HepG2 (cell line): Measurements from ENCODE around the gene LUZP2. TPM values are rescaled to one million over a fixed set of nuclear protein-coding genes. Genes with fewer than 3 reads are reported as not detected.

Experiments used
- ATAC-seq: fragments of 200-7000 bp; cut with Tn5 transposase; 3 replicates; pipeline ENCODE4 v1.9.1; 2020; ENCODE audit warnings: mild to moderate bottlenecking, moderate library complexity
- BruUV-seq: library from RNA; stranded (reverse); fragments of 400-500 nt; replicated peaks from 2 replicates; lab custom pipeline; 2021; lab: Mats Ljungman, UMichigan
- CTCF ChIA-PET: fragments of 300-600 bp; formaldehyde crosslinking; extraction: SDS; loops from one replicate; lab custom pipeline; 2021; ENCODE audit warnings: low total read pairs, inconsistent platforms, low intra/inter-chr PET ratio; lab: Yijun Ruan, JAX
- POLR2A ChIA-PET: fragments of 350-600 bp; sonication (Branson Sonifier 250); formaldehyde crosslinking; loops from one replicate; lab custom pipeline; 2020; ENCODE audit warnings: antibody characterized with exemption, inconsistent platforms; lab: Yijun Ruan, JAX
- DNase-seq: peaks from one replicate; pipeline ENCODE4 v3.0.0-alpha.2; 2015; ENCODE audit warnings: low spot score
- FAIRE-seq: peaks from 3 replicates; lab custom pipeline; 2011; peaks lifted over from hg19 to GRCh38; lab: Jason Lieb, UNC
- H2AFZ ChIP-seq: one replicate; pipeline ENCODE4 v1.6.1; 2011; ENCODE audit warnings: low read length, inconsistent platforms
- H3K27ac ChIP-seq: fragments of 300-600 bp; 3 replicates; pipeline ENCODE4 v1.8.0; 2011; ENCODE audit warnings: mixed run types, mild to moderate bottlenecking, mixed read lengths, low read length, inconsistent platforms; ENCODE audit not compliant: insufficient read depth; ENCODE audit errors: extremely low read length
- H3K27me3 ChIP-seq, 2 experiments: fragments of 200-600 bp in 1 of 2; 2 replicates in 1 of 2; 3 replicates in 1 of 2; pipeline versions ENCODE4 v1.6.0 to v1.8.0; 2011; ENCODE audit warnings: low read length in 2 of 2, mild to moderate bottlenecking in 2 of 2, moderate library complexity in 2 of 2, inconsistent platforms in 1 of 2; ENCODE audit not compliant: insufficient read depth in 2 of 2, control insufficient read depth in 1 of 2
- H3K36me3 ChIP-seq, 2 experiments: fragments of 200-600 bp in 1 of 2; replicated peaks in 1 of 2; 2 replicates in 1 of 2; 3 replicates in 1 of 2; pipeline versions ENCODE4 v1.5.1 to v1.8.0; 2011; ENCODE audit warnings: low read length in 2 of 2, inconsistent platforms in 1 of 2; ENCODE audit not compliant: insufficient read depth in 2 of 2, control insufficient read depth in 1 of 2
- H3K4me1 ChIP-seq: 2 replicates; pipeline ENCODE4 v1.5.1; 2012; ENCODE audit warnings: low read length, inconsistent platforms; ENCODE audit not compliant: insufficient read depth
- H3K4me2 ChIP-seq: 2 replicates; pipeline ENCODE4 v1.6.0; 2011; ENCODE audit warnings: low read depth, low read length, inconsistent platforms
- H3K4me3 ChIP-seq, 3 experiments: fragments of 200-600 bp in 1 of 3; sonication (generic), shearing (Covaris generic) in 1 of 3; replicated peaks in 1 of 3; 2 replicates each; pipeline ENCODE4 v1.5.1; 2011 to 2016; ENCODE audit warnings: low read length in 3 of 3, inconsistent platforms in 2 of 3, low read depth in 2 of 3, mild to moderate bottlenecking in 2 of 3, control low read depth in 1 of 3, mixed read lengths in 1 of 3; ENCODE audit not compliant: insufficient read depth in 1 of 3
- H3K79me2 ChIP-seq: one replicate; pipeline ENCODE4 v1.6.1; 2011; ENCODE audit warnings: low read length, inconsistent platforms; ENCODE audit not compliant: insufficient read depth
- H3K9ac ChIP-seq: 2 replicates; pipeline ENCODE4 v1.6.0; 2011; ENCODE audit warnings: mild to moderate bottlenecking, low read depth, low read length, inconsistent platforms; ENCODE audit not compliant: insufficient read depth
- H3K9me3 ChIP-seq: 2 replicates; pipeline ENCODE4 v1.5.1; 2012; ENCODE audit warnings: mild to moderate bottlenecking, low read length
- H4K20me1 ChIP-seq: 2 replicates; pipeline ENCODE4 v1.6.0; 2011; ENCODE audit warnings: inconsistent platforms, mild to moderate bottlenecking, low read length, moderate library complexity; ENCODE audit not compliant: insufficient read depth
- ATRX ChIP-seq: sonication (generic); formaldehyde crosslinking; IDR thresholded peaks from 2 replicates; pipeline ENCODE4 v1.4.0; 2020; ENCODE audit warnings: missing genetic modification reagents, borderline replicate concordance
- CREM ChIP-seq, 2 experiments: sonication (generic) in 1 of 2; formaldehyde crosslinking in 1 of 2; IDR thresholded peaks; 2 replicates each; pipeline versions ENCODE4 v1.4.0 to v1.6.1; 2016 to 2020; ENCODE audit warnings: antibody characterized with exemption in 1 of 2, mild to moderate bottlenecking in 1 of 2, missing genetic modification reagents in 1 of 2
- HMGXB4 ChIP-seq, 2 experiments: sonication (generic) in 1 of 2; formaldehyde crosslinking in 1 of 2; IDR thresholded peaks; 2 replicates each; pipeline versions ENCODE4 v1.4.0 to v1.6.1; 2018 to 2020; ENCODE audit warnings: missing genetic modification reagents in 2 of 2, borderline replicate concordance in 1 of 2, low read depth in 1 of 2, mild to moderate bottlenecking in 1 of 2, missing biosample characterization in 1 of 2
- HOXA9 ChIP-seq: sonication (generic); formaldehyde crosslinking; IDR thresholded peaks from 2 replicates; pipeline ENCODE4 v1.8.1; 2022; ENCODE audit warnings: missing genetic modification reagents, mild to moderate bottlenecking, moderate library complexity, borderline replicate concordance
- JUN ChIP-seq: sonication (generic); formaldehyde crosslinking; IDR thresholded peaks from 2 replicates; pipeline ENCODE4 v1.4.0; 2020; ENCODE audit warnings: mild to moderate bottlenecking, missing genetic modification reagents
- NFE2L1 ChIP-seq: sonication (generic); formaldehyde crosslinking; IDR thresholded peaks from 2 replicates; pipeline ENCODE4 v1.4.0; 2020; ENCODE audit warnings: missing genetic modification reagents, mild to moderate bottlenecking, borderline replicate concordance
- TARDBP ChIP-seq: sonication (generic); formaldehyde crosslinking; IDR thresholded peaks from 2 replicates; pipeline ENCODE4 v1.8.0; 2022; ENCODE audit warnings: mild to moderate bottlenecking, missing genetic modification reagents
- U2AF2 ChIP-seq: fragments of 200-400 bp; formaldehyde crosslinking; IDR thresholded peaks from 2 replicates; pipeline ENCODE4 v1.6.1; 2017; ENCODE audit warnings: low read depth, mild to moderate bottlenecking, low read length
- USF2 ChIP-seq, 2 experiments: sonication (generic) in 1 of 2; formaldehyde crosslinking in 1 of 2; IDR thresholded peaks; 2 replicates each; pipeline versions ENCODE4 v1.5.1 to v1.6.1; 2011 to 2020; ENCODE audit warnings: borderline replicate concordance in 1 of 2, low read depth in 1 of 2, low read length in 1 of 2, mild to moderate bottlenecking in 1 of 2, missing genetic modification reagents in 1 of 2, moderate library complexity in 1 of 2
- ZNF282 ChIP-seq: fragments of 450-650 bp; IDR thresholded peaks from 2 replicates; pipeline ENCODE4 v1.6.1; 2018; ENCODE audit not compliant: partially characterized antibody
- ZNF33A ChIP-seq: sonication (generic); formaldehyde crosslinking; IDR thresholded peaks from 2 replicates; pipeline ENCODE4 v1.5.1; 2020; ENCODE audit warnings: missing genetic modification reagents, mild to moderate bottlenecking, moderate library complexity, borderline replicate concordance
- ZNF460 ChIP-seq: sonication (generic); formaldehyde crosslinking; IDR thresholded peaks from 2 replicates; pipeline ENCODE4 v1.5.1; 2020; ENCODE audit warnings: missing genetic modification reagents, mild to moderate bottlenecking, borderline replicate concordance
- WGBS: methylation state at CpG from one replicate; pipeline ENCODE4 v1.1.6; 2017; ENCODE audit warnings: low lambda C conversion rate; 5-methylcytosine and 5-hydroxymethylcytosine counted together
- in situ Hi-C: cut with HindIII; loops from 2 replicates; pipeline ENCODE4 v1.10.0; 2017; ENCODE audit warnings: low pct_unique_long_range_greater_than_20kb; ENCODE audit not compliant: extremely low pct_ligation_motif_present
- intact Hi-C: fragments of 100-400 bp; cut with micrococcal nuclease; formaldehyde crosslinking; loops from one replicate; pipeline ENCODE4 v1.10.0; 2022; ENCODE audit not compliant: unreplicated experiment
- polyA plus RNA-seq, 8 experiments: library from polyadenylated mRNA; depleted of rRNA in 3 of 8; stranded (reverse) in 7 of 8; unstranded in 1 of 8; fragments of >200 nt; fragmentation: Illumina TruSeq in 4 of 8; extraction: Trizol in 4 of 8; gene quantifications; 2 replicates each; pipeline versions ENCODE4 v1.2.1 to v1.2.3, GENCODE V29; 2011 to 2016; ENCODE audit warnings: low read depth in 4 of 8, missing spikeins in 1 of 8, mixed read lengths in 1 of 8; ENCODE audit not compliant: insufficient read depth in 1 of 8
- total RNA-seq, 5 experiments: library from RNA; depleted of rRNA; stranded (reverse); fragments of >200 nt; fragmentation: Illumina TruSeq; extraction: Trizol; gene quantifications; 2 replicates each; pipeline ENCODE4 v1.2.3, GENCODE V29; 2016; ENCODE audit warnings: low read depth in 1 of 5
- TF ChIP-seq, protein P1 (sequence below): IDR thresholded peaks from 2 replicates; pipeline ENCODE4 v1.6.1; 2016; ENCODE audit warnings: missing compliant biosample characterization, missing genetic modification reagents, borderline replicate concordance
- TF ChIP-seq, protein P2 (sequence below): IDR thresholded peaks from 2 replicates; pipeline ENCODE4 v1.6.1; 2016; ENCODE audit warnings: control low read depth

LUZP2 gene
- total and polyA plus RNA-seq, 2 of the 13 experiments (the other 11 are each of a cell fraction or from before 2014, with no cell fraction given) = not detected

DNA sequence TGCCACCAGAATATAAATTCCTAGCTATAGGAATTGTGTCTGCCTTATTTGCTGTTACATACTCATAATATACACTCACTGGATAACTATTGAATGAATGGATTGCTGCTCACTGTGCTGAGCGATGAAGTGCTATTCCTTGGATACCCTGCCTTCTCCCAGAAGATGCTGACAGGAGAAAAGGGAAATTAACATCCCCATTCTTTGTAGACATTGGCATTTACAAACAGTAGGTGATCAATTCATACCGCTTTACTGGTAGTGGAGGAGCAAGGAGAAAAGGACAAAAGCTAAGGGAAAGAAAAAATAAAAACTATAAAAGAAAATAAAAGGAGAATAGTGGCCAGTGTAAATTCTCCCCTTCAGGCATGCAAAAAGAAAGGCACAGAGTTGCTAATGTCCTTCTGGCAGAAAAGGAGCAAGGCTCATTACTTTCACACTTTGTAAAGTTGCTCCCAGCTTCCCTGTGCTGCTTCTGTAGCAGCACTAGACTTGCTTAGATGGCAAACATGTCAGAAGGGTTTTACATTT lies 183.0 kb downstream of the LUZP2 start:
- 3% methylated on average over 2 of the region's 2 CpGs for WGBS
- ChIA-PET POLR2A (no interaction called here), CTCF (no interaction called here)
- Histone ChIP-seq H3K9ac (no peak overlapping the region), H3K36me3 (no peaks in the 10 kb centered on the region), H3K4me3 (no peak overlapping the region), H3K27me3 (no peaks in the 10 kb centered on the region), H3K27ac (no peak overlapping the region), H2AFZ (no peak overlapping the region), H3K9me3 (no peaks in the 10 kb centered on the region), H3K79me2 (no peaks in the 10 kb centered on the region), H4K20me1 (no peaks in the 10 kb centered on the region), H3K4me1 (no peaks in the 10 kb centered on the region), H3K4me2 (no peak overlapping the region)
- BruUV-seq = no TSS peak
- in situ Hi-C loops = no loop called here
- TF ChIP-seq HMGXB4 (CRISPR knock-in tag; IDR thresholded peaks at IDR 0.05; ENCODE audit: borderline replicate concordance in 1 of 2, low read depth in 1 of 2) (no peak), NFE2L1 (no peak), USF2 (IDR thresholded peaks at IDR 0.05; ENCODE audit: low read depth, low read length) (no peak), USF2 (CRISPR knock-in tag; IDR thresholded peaks at IDR 0.05; ENCODE audit: borderline replicate concordance) (no peak), U2AF2 (no peak), CREM (IDR thresholded peaks at IDR 0.05) (no peak), CREM (CRISPR knock-in tag; IDR thresholded peaks at IDR 0.05) (no peak), HOXA9 (CRISPR knock-in tag) (no peak), ZNF33A (CRISPR knock-in tag) (no peak), ZNF460 (CRISPR knock-in tag) (no peak), ATRX (CRISPR knock-in tag) (no peak), ZNF282 (no peak), JUN (CRISPR knock-in tag) (no peak), TARDBP (CRISPR knock-in tag) (no peak)
- TF ChIP-seq, protein P1, sequence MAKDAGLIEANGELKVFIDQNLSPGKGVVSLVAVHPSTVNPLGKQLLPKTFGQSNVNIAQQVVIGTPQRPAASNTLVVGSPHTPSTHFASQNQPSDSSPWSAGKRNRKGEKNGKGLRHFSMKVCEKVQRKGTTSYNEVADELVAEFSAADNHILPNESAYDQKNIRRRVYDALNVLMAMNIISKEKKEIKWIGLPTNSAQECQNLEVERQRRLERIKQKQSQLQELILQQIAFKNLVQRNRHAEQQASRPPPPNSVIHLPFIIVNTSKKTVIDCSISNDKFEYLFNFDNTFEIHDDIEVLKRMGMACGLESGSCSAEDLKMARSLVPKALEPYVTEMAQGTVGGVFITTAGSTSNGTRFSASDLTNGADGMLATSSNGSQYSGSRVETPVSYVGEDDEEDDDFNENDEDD (CRISPR knock-in tag) = no peak
- TF ChIP-seq, protein P2, sequence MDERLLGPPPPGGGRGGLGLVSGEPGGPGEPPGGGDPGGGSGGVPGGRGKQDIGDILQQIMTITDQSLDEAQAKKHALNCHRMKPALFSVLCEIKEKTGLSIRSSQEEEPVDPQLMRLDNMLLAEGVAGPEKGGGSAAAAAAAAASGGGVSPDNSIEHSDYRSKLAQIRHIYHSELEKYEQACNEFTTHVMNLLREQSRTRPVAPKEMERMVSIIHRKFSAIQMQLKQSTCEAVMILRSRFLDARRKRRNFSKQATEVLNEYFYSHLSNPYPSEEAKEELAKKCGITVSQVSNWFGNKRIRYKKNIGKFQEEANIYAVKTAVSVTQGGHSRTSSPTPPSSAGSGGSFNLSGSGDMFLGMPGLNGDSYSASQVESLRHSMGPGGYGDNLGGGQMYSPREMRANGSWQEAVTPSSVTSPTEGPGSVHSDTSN (CRISPR knock-in tag) = no peak
- DNase-seq (no peak), ATAC-seq (no peak), FAIRE-seq (no peak)
- intact Hi-C loops = no loop called here
